Caco-2 (cell line): ENCODE data around the gene MARCHF2. TPM values are rescaled to one million over a fixed set of nuclear protein-coding genes. Genes with fewer than 3 reads are reported as not detected.

Experiments
- BruUV-seq: library from RNA; stranded (reverse); fragments of 400-500 nt; replicated peaks from 2 replicates; lab custom pipeline; 2021; lab: Mats Ljungman, UMichigan
- CTCF ChIA-PET: fragments of 300-600 bp; sonication (Branson Sonifier 250); formaldehyde crosslinking; loops from one replicate; lab custom pipeline; 2022; ENCODE audit warnings: antibody characterized with exemption; lab: Charles Lee
- POLR2A ChIA-PET: fragments of 300-600 bp; sonication (Branson Sonifier 250); formaldehyde crosslinking; loops from one replicate; lab custom pipeline; 2022; ENCODE audit warnings: antibody characterized with exemption; lab: Charles Lee
- DNase-seq, 2 experiments: peaks; one replicate each; pipeline versions ENCODE4 v3.0.0 to v3.0.0-alpha.2; 2020 to 2022
- H3K27me3 ChIP-seq: replicated peaks from 2 replicates; pipeline ENCODE4 v1.6.0; 2011; ENCODE audit warnings: low read length; ENCODE audit not compliant: control insufficient read depth, insufficient read depth
- H3K36me3 ChIP-seq: 2 replicates; pipeline ENCODE4 v1.5.1; 2011; ENCODE audit warnings: low read length; ENCODE audit not compliant: control insufficient read depth, insufficient read depth
- H3K4me1 ChIP-seq: fragments of 250-450 bp; sonication (Bioruptor Pico); 2 replicates; pipeline ENCODE4 v1.5.1; 2020; ENCODE audit warnings: mild to moderate bottlenecking
- H3K4me3 ChIP-seq: 2 replicates; pipeline ENCODE4 v1.5.1; 2011; ENCODE audit warnings: low read depth, mild to moderate bottlenecking, control low read depth, low read length
- H3K9me3 ChIP-seq: fragments of 250-450 bp; sonication (Bioruptor Pico); 2 replicates; pipeline ENCODE4 v1.5.1; 2020; ENCODE audit warnings: mild to moderate bottlenecking, moderate library complexity
- H3K27ac Mint-ChIP-seq: one replicate; pipeline ENCODE4 v1.8.0; 2022; ENCODE audit warnings: mixed read lengths; ENCODE audit not compliant: unreplicated experiment
- H3K27me3 Mint-ChIP-seq: one replicate; pipeline ENCODE4 v1.8.0; 2022; ENCODE audit warnings: mixed read lengths; ENCODE audit not compliant: insufficient read depth, unreplicated experiment
- H3K36me3 Mint-ChIP-seq: one replicate; pipeline ENCODE4 v1.8.0; 2022; ENCODE audit warnings: mild to moderate bottlenecking, mixed read lengths; ENCODE audit not compliant: insufficient read depth, unreplicated experiment
- H3K4me1 Mint-ChIP-seq: one replicate; pipeline ENCODE4 v1.8.0; 2022; ENCODE audit warnings: low read depth, mixed read lengths; ENCODE audit not compliant: unreplicated experiment
- H3K4me3 Mint-ChIP-seq: one replicate; pipeline ENCODE4 v1.8.0; 2022; ENCODE audit warnings: mild to moderate bottlenecking, moderate library complexity, mixed read lengths; ENCODE audit not compliant: unreplicated experiment
- H3K9me3 Mint-ChIP-seq: one replicate; pipeline ENCODE4 v1.8.0; 2022; ENCODE audit warnings: mixed read lengths; ENCODE audit not compliant: unreplicated experiment
- CTCF ChIP-seq, 2 experiments: fragments of 200-600 bp in 1 of 2; IDR thresholded peaks; 1 replicate in 1 of 2; 2 replicates in 1 of 2; pipeline versions ENCODE4 v1.5.1 to v1.8.0; 2011 to 2022; ENCODE audit warnings: antibody characterized with exemption in 1 of 2, control low read depth in 1 of 2, inconsistent platforms in 1 of 2, low read depth in 1 of 2, low read length in 1 of 2, mild to moderate bottlenecking in 1 of 2, moderate library complexity in 1 of 2; ENCODE audit not compliant: insufficient read depth in 1 of 2, severe bottlenecking in 1 of 2, unreplicated experiment in 1 of 2
- intact Hi-C: fragments of 100-400 bp; cut with micrococcal nuclease; formaldehyde crosslinking; loops from one replicate; pipeline ENCODE4 v1.10.0; 2022; ENCODE audit not compliant: unreplicated experiment
- total RNA-seq: library from RNA; stranded (reverse); gene quantifications from 2 replicates; pipeline ENCODE4 v1.2.3, GENCODE V29; 2022

Gene MARCHF2
- total RNA-seq, 1 experiment from 2014 or later: 13.8 TPM

DNA sequence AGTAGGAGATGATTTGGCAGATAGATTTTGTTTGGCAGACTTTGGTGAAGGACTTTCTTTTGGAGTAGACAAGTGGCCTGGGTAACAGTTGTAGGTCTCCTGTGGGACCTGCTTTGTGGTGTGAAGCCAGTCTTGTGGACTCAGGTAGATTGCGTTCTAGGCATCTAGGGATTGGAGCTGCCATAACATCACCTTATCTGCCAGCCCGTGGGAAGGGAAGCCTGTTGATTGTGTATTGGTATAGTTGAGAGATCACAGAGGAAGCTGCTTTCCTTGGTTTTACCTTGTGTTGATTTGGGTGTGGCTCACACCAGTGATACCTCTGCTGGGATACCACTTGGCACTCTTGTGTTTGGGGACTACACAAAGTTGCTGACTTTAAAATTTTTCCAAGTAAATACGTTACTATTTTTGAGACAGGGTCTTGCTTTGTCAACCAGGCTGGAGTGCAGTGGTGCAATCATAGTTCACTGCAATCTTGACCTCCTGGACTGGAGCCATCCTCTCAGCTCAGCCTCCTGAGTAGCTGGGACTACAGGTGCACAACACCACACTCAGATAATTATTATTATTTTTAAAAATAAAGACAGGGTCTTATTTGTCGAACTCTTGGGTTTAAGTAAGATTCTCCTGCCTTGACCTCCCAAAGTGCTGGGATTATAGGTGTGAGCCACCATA, 39.5 kb downstream of the MARCHF2 start:
- TF ChIP-seq CTCF (IDR thresholded peaks at IDR 0.05; ENCODE audit: insufficient read depth in 1 of 2, low read depth in 1 of 2, low read length in 1 of 2, severe bottlenecking in 1 of 2, unreplicated experiment in 1 of 2): no peak
- intact Hi-C loops: no loop called here
- no peaks in the 10 kb centered on the region for H3K9me3 ChIP-seq
- no TSS peak for BruUV-seq
- no peak for DNase-seq
- ChIA-PET POLR2A (interaction anchor here (1.3 kb wide), 1 partner anchor 61 kb away, joined by 5 read pairs; the partner anchor contains the start of gene ZNF414), CTCF (interaction anchor here (1.1 kb wide), 1 partner anchor 53 kb away, joined by 3 read pairs; no protein-coding TSS in a partner anchor)
- H3K27ac Mint-ChIP-seq: no peak overlapping the region
- no peak overlapping the region for H3K4me3 Mint-ChIP-seq
- H3K27me3 Mint-ChIP-seq: no peaks in the 10 kb centered on the region
- H3K27me3 ChIP-seq: no peaks in the 10 kb centered on the region
- H3K4me1 ChIP-seq: peaks cover 17% of the 10 kb centered on the region
- H3K4me1 Mint-ChIP-seq: peaks cover 11% of the 10 kb centered on the region
- no peaks in the 10 kb centered on the region for H3K9me3 Mint-ChIP-seq
- peaks cover 2% of the 10 kb centered on the region; the same call in 1 of the 2 replicates for H3K36me3 ChIP-seq
- no peak overlapping the region for H3K4me3 ChIP-seq
- H3K36me3 Mint-ChIP-seq: peaks cover 67% of the 10 kb centered on the region

DNA sequence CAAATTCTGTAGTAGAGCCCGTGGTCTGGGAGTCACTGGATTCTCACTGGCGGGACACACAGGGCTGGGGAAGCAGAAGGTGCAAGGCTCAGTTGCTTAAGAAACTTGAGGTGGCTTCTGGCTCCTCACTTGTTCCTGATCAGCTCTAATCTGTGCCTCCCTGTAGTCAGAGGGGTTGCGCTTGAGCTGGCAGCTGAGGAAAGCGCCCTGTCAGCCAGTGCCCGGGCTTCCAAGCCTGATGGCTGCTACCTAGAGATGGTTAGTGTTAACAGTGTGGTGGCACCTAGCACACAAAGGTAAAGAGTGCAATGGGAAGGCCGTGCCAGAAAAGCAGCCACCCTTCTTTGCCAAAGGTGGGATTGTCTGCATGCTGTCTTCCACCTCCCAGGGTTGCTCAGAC, 40.5 kb downstream of the MARCHF2 start:
- CTCF ChIA-PET: interaction anchor here (0.6 kb wide), 1 partner anchor 1046 kb away, joined by 3 read pairs; no protein-coding TSS in a partner anchor

DNA sequence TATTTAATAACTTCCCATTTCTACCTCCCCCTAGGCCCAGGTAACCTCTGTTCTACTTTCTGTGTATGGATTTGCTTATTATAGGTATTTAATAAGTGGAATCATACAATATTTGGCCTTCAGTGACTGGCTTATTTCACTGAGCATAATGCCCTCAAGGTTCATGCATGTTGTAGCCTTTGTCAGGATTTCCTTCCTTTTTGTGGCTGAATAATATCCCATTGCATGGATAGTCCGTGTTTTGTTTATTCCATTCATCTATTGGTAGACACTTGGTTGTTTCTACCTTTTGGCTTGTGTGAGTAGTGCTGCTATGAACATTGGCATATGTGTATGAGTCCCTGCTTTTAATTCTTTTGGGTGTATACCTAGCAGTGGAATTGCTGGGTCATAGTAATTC, 41.1 kb downstream of the MARCHF2 start:
- no TSS peak for BruUV-seq
- Mint-ChIP-seq H3K36me3 (peaks cover 67% of the 10 kb centered on the region), H3K4me3 (no peak overlapping the region), H3K9me3 (no peaks in the 10 kb centered on the region), H3K4me1 (peaks cover 23% of the 10 kb centered on the region), H3K27me3 (no peaks in the 10 kb centered on the region), H3K27ac (no peak overlapping the region)
- Histone ChIP-seq H3K27me3 (no peaks in the 10 kb centered on the region), H3K9me3 (no peaks in the 10 kb centered on the region), H3K4me1 (peaks cover 30% of the 10 kb centered on the region), H3K4me3 (no peak overlapping the region), H3K36me3 (peaks cover 2% of the 10 kb centered on the region; the same call in 1 of the 2 replicates)
- intact Hi-C loops: no loop called here
- DNase-seq: no peak
- POLR2A ChIA-PET: no interaction called here
- CTCF ChIA-PET: no interaction called here
- no peak for TF ChIP-seq CTCF (IDR thresholded peaks at IDR 0.05; ENCODE audit: insufficient read depth in 1 of 2, low read depth in 1 of 2, low read length in 1 of 2, severe bottlenecking in 1 of 2, unreplicated experiment in 1 of 2)

More for the DNA sequence above, 40.5 kb downstream of the MARCHF2 start:
- H3K36me3 Mint-ChIP-seq: peaks cover 67% of the 10 kb centered on the region
- Histone ChIP-seq H3K36me3 (peaks cover 2% of the 10 kb centered on the region; the same call in 1 of the 2 replicates), H3K27me3 (no peaks in the 10 kb centered on the region), H3K4me1 (peaks cover 28% of the 10 kb centered on the region), H3K4me3 (no peak overlapping the region), H3K9me3 (no peaks in the 10 kb centered on the region)
- no TSS peak for BruUV-seq
- no peaks in the 10 kb centered on the region for H3K9me3 Mint-ChIP-seq
- H3K27ac Mint-ChIP-seq: no peak overlapping the region
- peaks cover 21% of the 10 kb centered on the region for H3K4me1 Mint-ChIP-seq
- intact Hi-C loops: no loop called here
- no peak for TF ChIP-seq CTCF (IDR thresholded peaks at IDR 0.05; ENCODE audit: insufficient read depth in 1 of 2, low read depth in 1 of 2, low read length in 1 of 2, severe bottlenecking in 1 of 2, unreplicated experiment in 1 of 2)
- no peak overlapping the region for H3K4me3 Mint-ChIP-seq
- H3K27me3 Mint-ChIP-seq: no peaks in the 10 kb centered on the region
- no peak for DNase-seq
- POLR2A ChIA-PET: no interaction called here
